Glutamatergic neuron (in vitro differentiated cells): ENCODE results near the gene SPOP. TPM values are rescaled to one million over a fixed set of nuclear protein-coding genes. Genes with fewer than 3 reads are reported as not detected.
"Not testable (repeated sequence)": the region's sequence is repeated elsewhere in the genome, so short reads cannot be mapped to it uniquely, and the experiment has no call there.

ENCODE experiments used
- DNase-seq: peaks from one replicate; pipeline ENCODE4 v3.0.0; 2022
- H3K27ac Mint-ChIP-seq: one replicate; pipeline ENCODE4 v1.8.0; 2020; ENCODE audit warnings: mild to moderate bottlenecking, mixed read lengths, inconsistent platforms; ENCODE audit not compliant: unreplicated experiment
- H3K27me3 Mint-ChIP-seq: one replicate; pipeline ENCODE4 v1.8.0; 2020; ENCODE audit warnings: mild to moderate bottlenecking, moderate library complexity, mixed read lengths, inconsistent platforms; ENCODE audit not compliant: unreplicated experiment
- H3K36me3 Mint-ChIP-seq: one replicate; pipeline ENCODE4 v1.8.0; 2020; ENCODE audit warnings: mild to moderate bottlenecking, mixed read lengths, inconsistent platforms; ENCODE audit not compliant: unreplicated experiment
- H3K4me1 Mint-ChIP-seq: one replicate; pipeline ENCODE4 v1.8.0; 2020; ENCODE audit warnings: mild to moderate bottlenecking, low read depth, mixed read lengths, inconsistent platforms; ENCODE audit not compliant: unreplicated experiment
- H3K4me3 Mint-ChIP-seq: one replicate; pipeline ENCODE4 v1.8.0; 2020; ENCODE audit warnings: mild to moderate bottlenecking, mixed read lengths, inconsistent platforms; ENCODE audit not compliant: unreplicated experiment
- H3K9me3 Mint-ChIP-seq: one replicate; pipeline ENCODE4 v1.8.0; 2020; ENCODE audit warnings: mild to moderate bottlenecking, moderate library complexity, mixed read lengths, inconsistent platforms; ENCODE audit not compliant: unreplicated experiment
- total RNA-seq: library from RNA; stranded (reverse); fragmentation: NEBNext Ultra II Directional; extraction: Animal tissue kit (Norgen Biotek cat#: 25700); gene quantifications from one replicate; pipeline ENCODE4 v1.2.1, GENCODE V29; 2021; ENCODE audit not compliant: unreplicated experiment
- TF ChIP-seq, protein P1 (sequence below): fragments of 200-600 bp; sonication (generic); IDR thresholded peaks from one replicate; pipeline ENCODE4 v1.5.0; 2021; ENCODE audit not compliant: partially characterized antibody, unreplicated experiment

The SPOP gene
- total RNA-seq, 1 donor from 2014 or later, result 49.5 TPM

DNA sequence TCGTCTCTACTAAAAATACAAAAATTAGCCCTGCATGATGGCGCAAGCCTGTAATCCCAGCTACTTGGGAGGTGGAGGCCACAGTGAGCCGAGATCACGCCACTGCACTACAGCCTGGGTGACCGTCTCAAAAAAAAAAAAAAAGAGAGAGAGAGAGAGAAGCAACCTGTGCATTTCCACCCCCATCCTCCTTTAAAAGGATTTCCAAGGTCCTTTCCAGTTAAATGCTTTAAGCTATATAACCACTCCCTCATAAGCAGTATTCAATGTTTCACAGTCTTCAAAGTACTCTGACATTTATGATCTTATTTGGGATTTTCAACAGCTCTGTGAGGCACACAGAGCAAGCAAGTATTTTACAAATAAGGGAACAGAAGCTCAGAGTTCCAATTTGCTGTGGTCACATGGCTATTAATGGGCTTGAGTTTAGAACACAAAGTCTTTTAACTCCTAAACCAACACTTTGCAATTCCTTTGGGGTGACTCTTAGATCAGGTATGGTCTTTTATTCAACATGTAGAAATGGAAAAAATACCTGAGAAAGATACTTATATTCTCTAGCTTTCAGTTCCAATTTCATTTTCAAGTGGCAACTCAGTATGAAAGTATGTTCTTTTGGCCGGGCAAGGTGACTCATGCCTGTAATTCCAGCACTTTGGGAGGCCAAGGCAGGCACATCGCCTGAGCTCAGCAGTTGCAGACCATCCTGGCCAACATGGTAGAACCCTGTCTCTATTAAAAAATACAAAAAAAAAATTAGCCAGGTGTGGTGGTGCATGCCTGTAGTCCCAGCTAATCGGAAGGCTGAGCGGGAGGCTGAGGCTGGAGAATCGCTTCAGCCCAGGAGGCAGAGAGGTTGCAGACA, 31.3 kb downstream of the SPOP start:
- H3K4me3 Mint-ChIP-seq, result no peak overlapping the region
- no peaks in the 10 kb centered on the region for H3K4me1 Mint-ChIP-seq
- H3K27me3 Mint-ChIP-seq, result no peaks in the 10 kb centered on the region
- DNase-seq, result no peak
- H3K27ac Mint-ChIP-seq, result no peak overlapping the region
- TF ChIP-seq, protein P1, sequence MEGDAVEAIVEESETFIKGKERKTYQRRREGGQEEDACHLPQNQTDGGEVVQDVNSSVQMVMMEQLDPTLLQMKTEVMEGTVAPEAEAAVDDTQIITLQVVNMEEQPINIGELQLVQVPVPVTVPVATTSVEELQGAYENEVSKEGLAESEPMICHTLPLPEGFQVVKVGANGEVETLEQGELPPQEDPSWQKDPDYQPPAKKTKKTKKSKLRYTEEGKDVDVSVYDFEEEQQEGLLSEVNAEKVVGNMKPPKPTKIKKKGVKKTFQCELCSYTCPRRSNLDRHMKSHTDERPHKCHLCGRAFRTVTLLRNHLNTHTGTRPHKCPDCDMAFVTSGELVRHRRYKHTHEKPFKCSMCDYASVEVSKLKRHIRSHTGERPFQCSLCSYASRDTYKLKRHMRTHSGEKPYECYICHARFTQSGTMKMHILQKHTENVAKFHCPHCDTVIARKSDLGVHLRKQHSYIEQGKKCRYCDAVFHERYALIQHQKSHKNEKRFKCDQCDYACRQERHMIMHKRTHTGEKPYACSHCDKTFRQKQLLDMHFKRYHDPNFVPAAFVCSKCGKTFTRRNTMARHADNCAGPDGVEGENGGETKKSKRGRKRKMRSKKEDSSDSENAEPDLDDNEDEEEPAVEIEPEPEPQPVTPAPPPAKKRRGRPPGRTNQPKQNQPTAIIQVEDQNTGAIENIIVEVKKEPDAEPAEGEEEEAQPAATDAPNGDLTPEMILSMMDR, result no peak
- H3K9me3 Mint-ChIP-seq, result no peaks in the 10 kb centered on the region
- H3K36me3 Mint-ChIP-seq, result no peaks in the 10 kb centered on the region

DNA sequence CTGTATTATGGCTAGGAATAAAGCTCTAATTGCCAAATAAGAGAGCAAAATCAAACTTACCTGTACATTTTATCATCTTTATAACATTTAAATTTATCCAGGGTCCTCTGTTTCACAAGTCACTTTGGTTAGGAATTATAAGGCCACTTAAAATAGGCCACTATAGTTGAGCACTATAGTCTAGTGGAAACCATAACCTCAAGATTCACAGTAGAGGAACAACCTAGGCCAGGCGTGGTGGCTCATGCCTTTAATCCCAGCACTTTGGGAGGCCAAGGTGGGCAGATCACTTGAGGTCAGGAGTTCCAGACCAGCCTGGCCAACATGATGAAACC, 31.9 kb downstream of the SPOP start:
- not testable (repeated sequence) for H3K27me3 Mint-ChIP-seq, H3K36me3 Mint-ChIP-seq, H3K9me3 Mint-ChIP-seq, H3K4me3 Mint-ChIP-seq, H3K27ac Mint-ChIP-seq, H3K4me1 Mint-ChIP-seq, DNase-seq

DNA sequence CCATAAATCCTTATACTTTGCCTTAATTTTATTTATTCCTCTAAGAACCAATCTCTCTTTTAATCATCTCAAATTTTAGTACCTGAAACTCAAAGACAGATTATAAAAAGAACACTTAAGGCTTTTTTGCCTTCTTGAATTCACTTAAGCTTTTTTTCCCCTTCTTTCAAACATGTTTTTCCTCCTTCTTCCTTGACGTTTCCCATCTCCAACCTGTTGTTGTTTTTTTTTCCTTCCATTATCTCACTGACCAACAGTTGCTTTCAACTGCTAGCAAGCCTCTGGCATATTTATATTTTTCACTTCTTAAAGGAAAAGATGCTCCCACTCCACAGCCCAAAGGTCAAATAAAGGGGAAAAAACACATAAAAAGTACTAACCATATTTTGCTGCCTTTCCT, 32.2 kb downstream of the SPOP start:
- Mint-ChIP-seq H3K9me3 (no peaks in the 10 kb centered on the region), H3K27me3 (no peaks in the 10 kb centered on the region), H3K4me1 (no peaks in the 10 kb centered on the region), H3K36me3 (no peaks in the 10 kb centered on the region), H3K27ac (no peak overlapping the region), H3K4me3 (no peak overlapping the region)
- TF ChIP-seq, protein P1, result no peak
- DNase-seq, result no peak

DNA sequence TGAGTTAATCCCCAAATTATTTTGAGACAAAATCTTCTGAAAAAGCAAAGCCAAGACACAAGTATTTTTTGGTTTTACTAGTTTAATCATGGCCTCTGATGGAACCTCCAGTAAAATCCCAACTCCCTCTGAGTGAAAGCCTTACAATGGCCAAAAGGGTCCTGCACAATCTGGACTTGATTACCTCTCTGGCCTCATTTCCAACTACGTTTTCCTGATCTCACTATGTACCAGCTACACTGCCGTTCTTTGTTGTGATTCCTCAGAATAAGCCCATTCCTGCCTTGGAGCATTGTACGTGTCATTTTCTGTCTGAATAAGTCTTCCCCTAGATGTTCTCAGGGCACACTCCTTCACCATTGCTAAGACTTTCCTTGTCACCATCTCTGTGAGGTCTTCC, 37.3 kb downstream of the SPOP start:
- Mint-ChIP-seq H3K27me3 (no peaks in the 10 kb centered on the region), H3K4me3 (no peak overlapping the region), H3K27ac (no peak overlapping the region), H3K9me3 (no peaks in the 10 kb centered on the region), H3K36me3 (no peaks in the 10 kb centered on the region), H3K4me1 (no peaks in the 10 kb centered on the region)
- DNase-seq, result no peak
- TF ChIP-seq, protein P1, result no peak

DNA sequence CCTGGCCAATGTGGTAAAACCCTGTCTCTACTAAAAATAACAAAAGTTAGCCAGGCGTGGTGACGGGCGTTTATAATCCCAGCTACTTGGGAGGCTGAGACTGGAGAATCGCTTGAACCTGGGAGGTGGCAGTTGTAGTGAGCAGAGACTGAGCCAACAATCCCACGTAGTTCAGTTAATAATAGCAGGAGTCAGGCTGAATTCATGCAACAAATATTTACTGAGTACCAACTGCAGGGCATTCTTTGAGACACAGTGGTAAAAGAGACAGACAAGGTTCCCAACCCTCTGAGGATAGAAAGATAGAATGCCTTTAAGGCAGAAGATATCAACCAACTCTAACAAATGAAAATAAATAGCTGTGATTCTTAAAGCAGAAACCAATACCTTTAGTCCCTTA, 39.1 kb downstream of the SPOP start:
- Mint-ChIP-seq H3K27me3 (no peaks in the 10 kb centered on the region), H3K4me3 (no peak overlapping the region), H3K4me1 (peaks cover 4% of the 10 kb centered on the region), H3K9me3 (no peaks in the 10 kb centered on the region), H3K27ac (no peak overlapping the region), H3K36me3 (no peaks in the 10 kb centered on the region)
- DNase-seq, result no peak
- TF ChIP-seq, protein P1, result no peak
